HG03342 (cell line): ENCODE results near the gene TCF25.

Experiments used
- ATAC-seq: cut with Tn5 transposase; IDR thresholded peaks from one replicate; pipeline ENCODE4 v1.9.1; 2021; ENCODE audit warnings: mild to moderate bottlenecking, moderate library complexity; ENCODE audit not compliant: unreplicated experiment

TCF25 gene

DNA sequence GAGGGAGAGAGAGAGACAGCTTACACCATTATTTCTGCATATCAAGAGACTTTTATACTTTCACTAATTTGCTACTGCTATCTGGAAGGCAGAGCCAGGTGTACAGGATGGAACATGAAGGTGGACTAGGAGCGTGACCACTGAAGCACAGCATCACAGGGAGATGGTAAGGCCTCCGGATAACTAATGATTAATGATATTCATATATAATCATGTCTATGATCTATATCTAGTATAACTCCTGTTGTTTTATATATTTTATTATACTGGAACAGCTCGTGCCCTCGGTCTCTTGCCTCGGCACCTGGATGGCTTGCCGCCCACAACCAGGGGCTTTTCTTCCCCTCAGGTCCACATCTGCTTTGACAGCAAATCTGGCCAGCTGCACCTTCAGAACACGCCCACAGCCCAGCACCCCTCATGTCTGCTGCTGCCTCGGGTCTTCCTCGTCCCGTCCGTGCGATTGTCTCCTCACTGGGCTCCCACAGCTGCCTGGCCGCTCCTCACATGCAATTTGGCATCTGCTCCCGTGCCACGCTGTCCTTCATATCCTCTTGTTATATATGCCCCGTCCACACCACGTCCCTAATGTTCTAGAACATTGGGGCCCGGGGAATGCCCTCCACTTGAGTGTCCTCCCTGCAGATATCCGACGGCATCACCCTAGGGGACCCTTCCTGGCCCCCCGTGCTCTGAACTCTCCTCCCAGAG lies 64.9 kb downstream of the TCF25 start:
- no peak for ATAC-seq

DNA sequence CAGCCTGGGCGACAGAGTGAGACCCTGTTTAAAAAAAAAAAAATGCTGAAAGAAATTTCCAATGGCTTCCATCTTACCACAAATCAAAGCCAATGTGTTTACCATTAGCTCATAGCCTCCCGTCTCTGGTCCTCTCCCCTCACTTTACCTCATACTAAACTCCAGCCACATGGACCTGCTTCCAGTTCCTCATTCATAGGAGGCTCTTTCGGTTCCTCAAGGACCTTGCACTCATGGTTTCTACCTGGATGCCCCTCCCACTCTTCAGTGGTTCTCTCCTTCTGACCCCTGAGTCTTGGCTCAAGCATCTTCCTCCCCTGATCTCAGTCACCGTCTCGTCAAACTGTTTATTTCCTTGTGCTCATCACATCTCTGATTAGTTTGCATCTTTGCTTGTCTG lies 71.4 kb downstream of the TCF25 start:
- ATAC-seq, result peak; percentile 42

DNA sequence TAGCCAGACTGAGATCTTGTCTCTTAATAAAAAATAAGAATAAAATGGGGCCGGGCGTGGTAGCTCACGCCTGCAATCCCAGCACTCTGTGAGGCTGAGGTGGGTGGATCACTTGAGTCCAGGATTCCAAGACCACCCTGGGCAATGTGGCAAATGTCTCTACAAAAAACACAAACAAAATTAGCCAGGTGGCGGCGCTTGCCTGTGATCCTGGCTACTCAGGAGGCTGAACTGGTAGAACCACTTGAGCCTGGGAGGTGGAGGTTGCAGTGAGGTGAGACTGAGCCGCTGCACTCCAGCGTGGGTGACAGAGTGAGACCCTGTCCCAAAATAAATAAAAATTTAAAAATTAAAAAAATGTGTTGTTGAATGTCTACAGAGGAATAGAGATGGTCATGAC lies 72.3 kb downstream of the TCF25 start:
- ATAC-seq, result no peak

DNA sequence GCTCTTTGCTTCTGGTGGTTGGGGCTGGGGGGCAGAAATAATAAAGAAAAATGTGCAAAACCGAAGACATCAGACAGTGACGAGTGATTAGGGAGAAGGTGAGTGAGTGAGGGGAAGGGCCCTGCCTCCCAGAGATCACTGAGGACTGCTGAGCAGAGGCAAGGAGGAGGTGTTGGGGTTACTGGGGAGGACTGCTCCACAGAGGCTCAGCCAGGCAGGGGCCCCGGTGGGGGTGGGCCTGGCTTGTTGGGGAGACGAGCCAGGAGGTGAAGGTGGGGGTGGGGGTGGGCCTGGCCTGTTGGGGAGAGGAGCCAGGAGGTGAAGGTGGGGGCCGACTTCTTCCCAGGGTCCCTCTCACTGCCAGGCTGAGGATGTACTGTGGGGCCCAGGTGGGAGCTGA lies 73.1 kb downstream of the TCF25 start:
- ATAC-seq, result no peak

DNA sequence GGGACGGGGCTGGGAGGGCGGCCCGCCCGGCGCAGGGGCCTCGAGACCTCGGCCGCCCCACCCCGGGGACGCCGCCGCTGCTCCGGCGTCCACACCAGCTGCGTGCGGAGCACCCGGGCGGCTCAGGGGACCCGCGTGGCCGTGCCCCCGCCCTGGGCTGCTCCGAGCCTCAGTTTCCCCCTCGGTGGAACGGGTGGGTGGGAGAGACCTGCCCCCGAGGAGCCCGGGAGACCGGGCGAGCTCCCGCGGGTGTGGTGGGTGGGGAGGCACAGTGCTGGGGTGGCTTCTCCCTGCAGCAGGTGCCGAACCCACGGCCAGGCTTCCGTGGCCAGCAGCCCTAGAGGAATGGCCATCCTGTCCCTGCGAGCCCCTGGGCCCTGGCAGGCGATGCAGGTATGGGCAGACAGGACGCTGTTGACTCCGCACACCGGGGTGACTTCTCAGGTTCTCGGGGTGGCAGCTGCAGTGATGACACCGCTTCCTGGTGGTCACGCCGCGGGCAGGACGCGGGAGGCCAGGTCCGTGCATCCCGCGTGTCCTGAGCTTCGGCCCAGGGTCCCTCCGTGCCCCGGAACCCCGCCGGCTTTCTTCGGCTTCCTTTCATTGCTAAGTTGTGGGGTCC lies 75.8 kb downstream of the TCF25 start:
- no peak for ATAC-seq

DNA sequence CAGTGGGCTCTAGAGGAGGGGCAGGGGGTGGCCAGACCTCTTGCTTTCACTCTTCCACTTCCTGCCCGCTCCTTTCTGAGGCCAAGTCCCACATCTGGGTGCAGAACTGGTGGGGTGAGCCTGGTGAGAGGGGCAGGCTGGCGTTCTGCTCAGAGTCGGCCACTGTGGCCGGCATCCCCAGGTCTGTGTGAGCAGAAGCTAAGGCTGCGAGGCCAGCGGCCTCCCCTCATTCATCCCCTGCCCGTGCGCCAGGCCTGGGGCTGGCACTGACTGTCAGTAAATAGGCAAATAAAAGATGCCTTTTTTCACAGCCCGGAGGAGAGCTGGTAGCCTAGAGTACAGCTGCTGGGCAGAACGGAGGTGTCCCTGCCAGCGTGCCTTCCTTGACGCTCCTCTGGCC lies 76.4 kb downstream of the TCF25 start:
- no peak for ATAC-seq

GRCh38 chr16:89951509-89951908 lies 78.1 kb downstream of the TCF25 start:
- ATAC-seq, result no peak

- ATAC-seq, result no peak
These were observed 78.7 kb downstream of the TCF25 start for GRCh38 chr16:89952049-89952448.

DNA sequence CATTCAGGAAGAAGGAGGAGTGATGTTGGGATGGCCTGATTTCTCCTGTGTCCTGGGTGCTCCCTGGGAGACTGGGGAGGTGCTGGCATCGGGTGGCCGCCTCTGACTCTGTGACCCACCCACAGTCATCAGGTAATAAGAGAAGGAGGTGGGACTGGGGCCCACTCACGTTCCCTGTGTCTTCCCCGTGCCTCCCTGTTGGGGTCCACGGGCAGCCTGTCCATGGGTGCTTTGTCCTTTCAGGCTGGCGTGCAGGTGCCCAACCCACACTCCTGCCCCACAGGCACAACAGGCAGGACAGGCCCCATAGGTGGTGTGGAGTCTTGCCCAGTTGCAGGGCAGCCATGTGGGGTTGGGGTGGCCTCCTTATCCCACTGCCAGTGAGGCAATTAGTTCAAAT lies 79.2 kb downstream of the TCF25 start:
- ATAC-seq, result no peak

DNA sequence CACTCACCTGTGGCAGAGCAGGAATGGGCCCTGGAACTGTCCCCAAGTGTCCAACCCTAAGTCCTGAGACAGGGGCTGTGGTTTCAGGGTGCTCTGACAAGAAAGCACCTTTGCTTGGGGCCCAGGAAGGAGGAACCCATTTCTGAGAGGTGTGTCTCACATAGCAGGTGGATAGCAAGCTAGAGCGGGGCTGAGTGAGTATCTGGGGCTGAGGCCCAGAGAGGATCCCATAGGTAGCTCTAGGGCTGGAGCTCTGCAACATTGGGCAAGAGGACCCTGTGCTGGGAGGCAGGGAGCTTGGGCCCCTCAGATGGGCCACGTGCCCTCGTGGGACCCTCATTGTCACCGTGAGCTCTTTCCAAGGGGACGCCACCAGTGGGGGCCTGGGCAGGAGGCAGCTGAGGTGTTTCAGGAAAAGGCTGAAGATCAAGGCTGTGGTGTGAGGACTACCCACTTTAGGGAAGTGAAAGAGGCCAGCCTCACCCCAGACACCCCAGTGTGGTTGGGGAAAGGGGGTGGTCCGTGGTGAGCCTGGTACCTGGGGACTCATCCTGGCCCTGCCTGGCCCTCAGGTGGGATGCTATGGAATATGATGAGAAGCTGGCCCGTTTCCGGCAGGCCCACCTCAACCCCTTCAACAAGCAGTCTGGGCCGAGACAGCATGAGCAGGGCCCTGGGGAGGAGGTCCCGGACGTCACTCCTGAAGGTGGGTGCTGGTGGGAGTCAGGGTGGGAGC lies 80.4 kb downstream of the TCF25 start:
- ATAC-seq, result peak; percentile 59

DNA sequence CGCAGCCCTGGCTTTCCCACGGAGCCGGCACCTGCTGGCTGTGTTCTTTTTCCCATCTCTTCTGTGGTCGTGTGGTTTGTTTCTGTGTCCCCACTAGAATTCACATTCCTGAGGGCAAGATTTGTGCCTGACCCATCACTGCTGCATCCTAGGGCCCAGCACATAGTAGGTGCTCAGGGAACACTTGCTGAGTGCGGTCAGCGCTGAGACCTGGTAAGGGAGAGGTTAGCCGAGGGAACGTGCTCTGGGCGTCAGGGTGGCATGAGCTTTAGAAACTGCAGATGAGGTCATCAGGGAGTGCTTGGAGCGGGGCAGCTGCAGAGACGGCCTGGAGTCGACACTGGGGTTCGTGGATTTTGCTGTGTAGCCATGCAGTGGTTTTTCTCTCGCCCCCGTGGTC lies 81.1 kb downstream of the TCF25 start:
- ATAC-seq, result no peak

DNA sequence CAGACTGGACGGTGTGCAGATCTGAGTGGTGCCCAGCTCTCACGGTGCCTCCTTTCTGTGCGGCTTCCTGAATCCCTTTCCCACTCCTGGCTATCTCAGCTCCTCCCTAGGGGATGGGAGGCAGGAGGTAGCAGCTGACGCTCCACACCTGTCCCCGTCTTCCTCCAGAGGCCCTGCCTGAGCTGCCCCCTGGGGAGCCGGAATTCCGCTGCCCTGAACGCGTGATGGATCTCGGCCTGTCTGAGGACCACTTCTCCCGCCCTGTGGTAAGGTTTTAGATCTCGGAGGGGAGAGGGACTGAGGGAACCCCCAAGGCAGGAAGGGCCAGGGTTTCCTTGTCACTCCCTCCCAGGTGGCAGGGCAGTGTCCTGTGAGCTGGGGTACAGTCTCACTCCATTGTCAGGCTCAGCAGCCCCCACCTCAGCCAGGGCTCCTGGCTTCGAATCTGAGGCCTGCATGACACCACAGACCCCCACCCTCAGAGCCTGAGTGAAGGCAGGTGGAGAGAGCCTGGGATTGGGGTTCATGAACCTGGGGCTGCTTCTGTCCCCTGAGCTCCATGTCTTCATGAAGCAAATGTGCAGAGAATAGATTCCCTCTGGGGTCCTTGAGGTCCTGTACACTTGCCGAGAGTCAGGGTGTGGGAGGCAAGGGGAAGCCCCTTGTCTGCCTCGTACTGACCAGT lies 81.8 kb downstream of the TCF25 start:
- ATAC-seq, result no peak

- ATAC-seq, result no peak
These were observed 83.3 kb downstream of the TCF25 start for GRCh38 chr16:89956505-89957215.

DNA sequence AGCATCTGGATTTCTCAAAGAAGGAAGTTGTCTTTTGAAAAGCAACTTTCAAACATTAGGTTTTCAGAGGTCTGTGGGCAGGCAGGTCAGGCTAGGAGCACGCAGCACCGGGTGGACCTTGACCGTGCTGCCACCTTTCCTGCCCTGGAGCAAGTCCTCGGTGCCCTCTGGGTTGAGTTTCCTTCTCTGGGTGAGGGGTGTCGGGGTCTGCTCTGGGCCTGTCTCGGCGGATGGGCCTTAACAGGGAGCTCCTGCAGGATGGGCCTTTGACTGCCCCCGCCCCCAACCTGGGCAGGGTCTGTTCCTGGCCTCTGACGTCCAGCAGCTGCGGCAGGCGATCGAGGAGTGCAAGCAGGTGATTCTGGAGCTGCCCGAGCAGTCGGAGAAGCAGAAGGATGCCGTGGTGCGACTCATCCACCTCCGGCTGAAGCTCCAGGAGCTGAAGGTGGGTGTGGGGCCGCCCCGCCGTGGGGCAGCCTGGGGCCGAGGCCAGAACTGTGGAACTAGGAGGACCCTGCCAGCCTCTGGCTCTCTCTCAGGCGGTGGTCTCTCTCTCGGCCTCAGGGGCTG lies 83.9 kb downstream of the TCF25 start:
- no peak for ATAC-seq

- no peak for ATAC-seq
These were observed 84.7 kb downstream of the TCF25 start for GRCh38 chr16:89958068-89958467.

GRCh38 chr16:89958596-89958995 lies 85.2 kb downstream of the TCF25 start:
- no peak for ATAC-seq

DNA sequence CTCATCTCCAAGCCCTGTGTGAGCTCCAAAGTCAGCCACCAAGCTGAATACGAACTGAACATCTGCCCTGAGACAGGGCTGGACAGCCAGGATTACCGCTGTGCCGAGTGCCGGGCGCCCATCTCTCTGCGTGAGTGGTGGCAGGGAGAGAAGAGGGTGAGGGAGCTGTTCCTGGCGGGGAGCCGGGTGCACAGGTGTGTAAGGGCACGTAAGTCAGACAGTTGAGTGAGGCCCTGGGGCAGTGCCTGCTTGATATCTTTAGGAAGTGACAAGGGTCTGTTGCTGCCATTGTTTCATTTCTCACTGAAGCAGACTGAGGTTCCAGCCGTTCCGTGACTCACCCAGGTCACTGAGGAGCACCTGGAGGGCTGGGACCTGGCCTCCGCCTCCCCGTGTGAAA lies 87.6 kb downstream of the TCF25 start:
- ATAC-seq, result no peak
